ENCODE measurements around the gene STX8. TPM values are rescaled to one million over a fixed set of nuclear protein-coding genes. Genes with fewer than 3 reads are reported as not detected.

The STX8 gene
- polyA plus RNA-seq, 1 of the 3 experiments (the other 2 are of a cell fraction): 51.3 TPM

- Histone ChIP-seq H3K4me1 (ENCODE audit: control insufficient read depth in 1 of 2, insufficient read depth in 2 of 2, low read depth in 1 of 2, low read length in 1 of 2) (no peaks in the 10 kb centered on the region; a peak in 1 of 4 replicates), H3K27me3 (ENCODE audit: insufficient read depth) (no peaks in the 10 kb centered on the region), H3K79me2 (ENCODE audit: insufficient read depth) (no peaks in the 10 kb centered on the region), H3K9ac (no peak overlapping the region), H3K4me2 (no peak overlapping the region), H3K4me3 (ENCODE audit: low read depth in 2 of 2, low read length in 1 of 2) (no peak overlapping the region), H3K9me2 (no peaks in the 10 kb centered on the region), H3F3A (replicated peaks; ENCODE audit: insufficient read depth) (no peaks in the 10 kb centered on the region), H3K27ac (ENCODE audit: low read depth in 2 of 2, low read length in 1 of 2) (no peak overlapping the region), H2AFZ (ENCODE audit: low read depth) (no peak overlapping the region), H4K20me1 (ENCODE audit: insufficient read depth) (no peaks in the 10 kb centered on the region), H3K9me3 (no peaks in the 10 kb centered on the region), H3K36me3 (replicated peaks in 1 of 2; ENCODE audit: control insufficient read depth in 1 of 2, insufficient read depth in 2 of 2, low read length in 1 of 2) (no peaks in the 10 kb centered on the region)
- POLR2A ChIA-PET: no interaction called here
- DNase-seq: no peak
- WGBS (ENCODE audit: low lambda C conversion rate): 77% methylated on average over 12 of the region's 12 CpGs
- CTCF ChIA-PET: interaction anchor here (1.3 kb wide), 1 partner anchor 41 kb away, joined by 5 read pairs; no protein-coding TSS in a partner anchor
- TF ChIP-seq YY1 (IDR thresholded peaks at IDR 0.05; ENCODE audit: low read depth) (no peak), MXI1 (IDR thresholded peaks at IDR 0.05; ENCODE audit: low read depth, low read length) (no peak), TAF1 (IDR thresholded peaks at IDR 0.05; ENCODE audit: borderline replicate concordance, low read depth, low read length) (no peak), SMC3 (IDR thresholded peaks at IDR 0.05; ENCODE audit: low read depth, low read length) (no peak), TCF12 (IDR thresholded peaks at IDR 0.05) (no peak), GATA2 (CRISPR knock-in tag; IDR thresholded peaks at IDR 0.05) (no peak), FOXM1 (IDR thresholded peaks at IDR 0.05; ENCODE audit: low read depth) (no peak), USF1 (IDR thresholded peaks at IDR 0.05; ENCODE audit: borderline replicate concordance, low read depth) (no peak)
Observed at GRCh38 chr17:9251273-9251672, 324.3 kb downstream of the STX8 start.

GRCh38 chr17:9249245-9249953 lies 326.2 kb downstream of the STX8 start:
- Histone ChIP-seq H3K27me3 (ENCODE audit: insufficient read depth) (no peaks in the 10 kb centered on the region), H3K27ac (ENCODE audit: low read depth in 2 of 2, low read length in 1 of 2) (no peak overlapping the region), H3F3A (replicated peaks; ENCODE audit: insufficient read depth) (no peaks in the 10 kb centered on the region), H3K4me3 (ENCODE audit: low read depth in 2 of 2, low read length in 1 of 2) (no peak overlapping the region), H3K36me3 (replicated peaks in 1 of 2; ENCODE audit: control insufficient read depth in 1 of 2, insufficient read depth in 2 of 2, low read length in 1 of 2) (no peaks in the 10 kb centered on the region), H3K9ac (no peak overlapping the region), H4K20me1 (ENCODE audit: insufficient read depth) (no peaks in the 10 kb centered on the region), H3K9me2 (no peaks in the 10 kb centered on the region), H3K9me3 (no peaks in the 10 kb centered on the region), H3K4me1 (ENCODE audit: control insufficient read depth in 1 of 2, insufficient read depth in 2 of 2, low read depth in 1 of 2, low read length in 1 of 2) (no peaks in the 10 kb centered on the region; a peak in 1 of 4 replicates), H2AFZ (ENCODE audit: low read depth) (no peak overlapping the region), H3K4me2 (no peak overlapping the region), H3K79me2 (ENCODE audit: insufficient read depth) (no peaks in the 10 kb centered on the region)
- CTCF ChIA-PET: no interaction called here
- WGBS (ENCODE audit: low lambda C conversion rate): 83% methylated on average over 19 of the region's 21 CpGs
- POLR2A ChIA-PET: no interaction called here
- DNase-seq: no peak
- no peak for TF ChIP-seq RAD21 (IDR thresholded peaks at IDR 0.05; ENCODE audit: low read length)
- TF ChIP-seq TAF1 (IDR thresholded peaks at IDR 0.05; ENCODE audit: borderline replicate concordance, low read depth, low read length): no peak
- no peak for TF ChIP-seq POLR2AphosphoS5 (IDR thresholded peaks at IDR 0.05; ENCODE audit: low read depth, low read length)
- TF ChIP-seq FOXM1 (IDR thresholded peaks at IDR 0.05; ENCODE audit: low read depth): no peak
- TF ChIP-seq IRF3 (IDR thresholded peaks at IDR 0.05; ENCODE audit: low read depth, low read length): no peak
- no peak for TF ChIP-seq GATA2 (CRISPR knock-in tag; IDR thresholded peaks at IDR 0.05)

Data from SK-N-SH (cell line).